Ovary (tissue), 3 donors: ENCODE data around the gene PPIB.

Source experiments
- POLR2A ChIP-seq: fragments of 450-650 bp; IDR thresholded peaks from one replicate; pipeline ENCODE4 v1.6.1; 2017; ENCODE audit warnings: antibody characterized with exemption, mild to moderate bottlenecking, moderate library complexity
- TF ChIP-seq, protein P1 (sequence below), 3 donors: fragments of 450-650 bp in 2 of 3; fragments of 200-600 bp in 1 of 3; IDR thresholded peaks; one replicate each; pipeline versions ENCODE4 v1.5.1 to v1.8.0; 2016 to 2022; ENCODE audit warnings: antibody characterized with exemption in 3 of 3, mild to moderate bottlenecking in 1 of 3
- donor health status: DM: no; HTN: no; CAD: no.

DNA sequence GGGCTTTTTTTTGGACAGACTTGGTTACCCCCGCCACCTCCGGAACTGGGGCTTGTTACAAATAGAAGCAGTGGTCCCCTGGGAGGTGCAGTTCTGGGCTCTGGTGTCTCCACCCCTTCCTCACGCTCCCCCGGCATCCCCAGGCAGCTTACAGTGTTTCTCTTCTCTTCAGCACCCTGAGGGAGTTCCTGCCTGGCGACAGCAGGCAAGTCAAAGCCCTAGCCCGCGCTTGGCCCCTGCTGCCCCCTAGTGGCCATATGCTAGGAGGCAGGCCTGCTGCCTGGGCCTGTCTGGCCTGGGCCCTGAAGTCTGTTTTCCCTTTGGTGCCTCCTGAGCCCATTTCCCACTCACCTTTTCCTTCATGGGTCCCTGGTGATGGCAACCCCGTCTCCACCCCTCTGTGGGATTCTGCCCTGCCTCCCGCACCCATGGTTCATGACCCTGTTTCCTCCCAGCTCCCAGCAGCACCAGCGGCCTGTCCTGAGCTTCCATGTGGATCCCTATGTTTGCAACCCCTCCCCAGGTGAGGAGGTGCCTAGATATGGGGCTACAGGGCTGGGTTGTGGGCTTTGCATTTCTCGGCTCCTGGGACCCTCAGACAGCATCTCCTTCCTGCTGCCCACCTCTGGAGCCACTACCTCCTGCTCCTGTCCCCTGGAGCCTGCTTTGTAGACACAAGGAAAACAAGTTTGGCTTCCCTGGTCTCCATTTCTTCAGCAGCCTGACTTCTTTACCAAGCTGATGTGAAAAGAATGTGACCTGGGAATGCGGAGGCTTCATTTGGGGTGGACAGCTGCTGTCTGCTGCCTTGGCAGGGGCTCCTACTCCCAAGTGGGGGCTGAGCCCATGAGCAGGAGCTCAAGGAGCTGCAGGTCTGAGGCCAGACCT, 9.1 kb downstream of the PPIB start:
- TF ChIP-seq, protein P1, sequence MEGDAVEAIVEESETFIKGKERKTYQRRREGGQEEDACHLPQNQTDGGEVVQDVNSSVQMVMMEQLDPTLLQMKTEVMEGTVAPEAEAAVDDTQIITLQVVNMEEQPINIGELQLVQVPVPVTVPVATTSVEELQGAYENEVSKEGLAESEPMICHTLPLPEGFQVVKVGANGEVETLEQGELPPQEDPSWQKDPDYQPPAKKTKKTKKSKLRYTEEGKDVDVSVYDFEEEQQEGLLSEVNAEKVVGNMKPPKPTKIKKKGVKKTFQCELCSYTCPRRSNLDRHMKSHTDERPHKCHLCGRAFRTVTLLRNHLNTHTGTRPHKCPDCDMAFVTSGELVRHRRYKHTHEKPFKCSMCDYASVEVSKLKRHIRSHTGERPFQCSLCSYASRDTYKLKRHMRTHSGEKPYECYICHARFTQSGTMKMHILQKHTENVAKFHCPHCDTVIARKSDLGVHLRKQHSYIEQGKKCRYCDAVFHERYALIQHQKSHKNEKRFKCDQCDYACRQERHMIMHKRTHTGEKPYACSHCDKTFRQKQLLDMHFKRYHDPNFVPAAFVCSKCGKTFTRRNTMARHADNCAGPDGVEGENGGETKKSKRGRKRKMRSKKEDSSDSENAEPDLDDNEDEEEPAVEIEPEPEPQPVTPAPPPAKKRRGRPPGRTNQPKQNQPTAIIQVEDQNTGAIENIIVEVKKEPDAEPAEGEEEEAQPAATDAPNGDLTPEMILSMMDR (IDR thresholded peaks at IDR 0.05): peak; percentile 74 to 91 (median 85)
- TF ChIP-seq POLR2A: no peak
